HG02571 (cell line): ENCODE measurements around the gene FAM98B.
A peak's percentile ranks its signal among the peaks of the same experiment; 100 is the strongest.
"Not testable (repeated sequence)": the region's sequence is repeated elsewhere in the genome, so short reads cannot be mapped to it uniquely, and the experiment has no call there.

Experiments
- ATAC-seq: cut with Tn5 transposase; IDR thresholded peaks from one replicate; pipeline ENCODE4 v1.9.1; 2021; ENCODE audit warnings: mild to moderate bottlenecking, moderate library complexity; ENCODE audit not compliant: unreplicated experiment

Gene FAM98B

DNA sequence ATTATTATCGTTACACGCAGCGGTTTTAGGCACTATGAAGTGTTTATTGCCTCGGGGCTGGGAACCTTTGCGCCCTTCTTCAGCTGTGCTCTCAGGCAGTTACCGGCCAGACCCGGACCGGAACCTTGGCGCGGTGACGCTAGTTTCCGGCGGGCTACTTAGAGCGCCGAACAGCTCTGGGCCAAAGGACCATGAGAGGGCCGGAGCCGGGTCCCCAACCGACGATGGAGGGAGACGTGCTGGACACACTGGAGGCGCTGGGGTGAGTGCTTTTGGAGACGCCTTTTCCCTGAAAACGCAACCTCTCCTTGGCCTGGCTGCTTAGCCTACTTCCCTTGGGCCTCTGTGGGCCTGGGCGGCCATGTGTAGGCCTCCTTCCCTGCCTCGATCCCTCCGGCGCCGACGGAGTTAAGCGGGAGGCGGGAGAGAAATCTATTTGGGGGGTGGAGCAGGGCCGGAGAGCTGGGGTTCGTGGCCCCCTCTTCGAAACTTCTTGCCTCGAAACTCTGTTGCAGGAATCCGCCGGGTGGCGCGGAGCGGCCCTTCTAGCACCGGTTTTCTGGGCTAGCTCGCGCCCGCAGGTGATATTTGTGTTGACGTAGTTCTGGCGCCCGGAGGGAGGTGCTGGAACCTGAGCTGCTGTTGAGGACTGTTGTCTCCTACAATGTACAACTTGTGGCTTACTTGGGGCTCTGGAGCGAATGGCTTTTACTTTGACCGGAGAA, at the start of gene FAM98B:
Gene FAM98B (plus strand): TSS at position 157 of the 725 bp plus-strand sequence. CDS start 35 bp downstream, at position 192.
- peak; percentile 82 for ATAC-seq

DNA sequence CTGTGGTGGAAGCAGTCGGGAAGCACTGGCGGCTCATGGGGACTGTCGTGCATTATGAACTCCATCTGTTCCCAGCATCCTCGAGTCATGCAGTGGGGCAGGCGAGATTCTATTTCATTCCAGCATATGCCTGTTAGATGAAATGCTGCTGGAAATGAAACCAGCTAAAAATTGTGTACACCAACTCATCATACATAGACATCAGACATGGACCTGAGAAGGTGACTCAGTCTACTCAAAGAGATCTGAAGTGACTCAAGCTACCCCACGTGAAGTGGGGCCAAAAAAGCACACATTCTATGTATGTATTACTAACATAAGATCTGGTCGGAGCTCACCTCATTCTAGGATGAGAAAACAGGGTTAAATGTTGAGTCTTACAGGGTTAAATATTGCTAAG, 47.5 kb upstream of the FAM98B start:
- no peak for ATAC-seq

DNA sequence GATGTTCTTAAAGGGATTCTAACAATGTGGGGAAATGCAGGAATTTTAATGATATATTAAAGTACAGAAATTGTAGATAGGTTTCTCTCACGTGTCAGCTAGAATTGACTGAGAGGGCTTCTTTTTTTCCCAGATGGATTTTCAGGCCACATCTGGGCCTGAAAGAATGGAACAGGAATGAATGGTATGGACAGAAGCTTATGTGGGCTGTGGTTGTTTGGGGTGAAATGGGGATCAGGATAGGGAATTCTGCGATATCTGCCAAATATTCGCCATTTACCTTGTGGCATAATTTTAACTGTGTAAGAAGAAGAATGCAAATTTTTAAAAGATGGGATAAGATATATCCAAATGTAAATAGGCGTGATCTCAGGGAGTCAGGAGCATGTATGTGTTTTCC, 45.4 kb upstream of the FAM98B start:
- ATAC-seq: no peak

DNA sequence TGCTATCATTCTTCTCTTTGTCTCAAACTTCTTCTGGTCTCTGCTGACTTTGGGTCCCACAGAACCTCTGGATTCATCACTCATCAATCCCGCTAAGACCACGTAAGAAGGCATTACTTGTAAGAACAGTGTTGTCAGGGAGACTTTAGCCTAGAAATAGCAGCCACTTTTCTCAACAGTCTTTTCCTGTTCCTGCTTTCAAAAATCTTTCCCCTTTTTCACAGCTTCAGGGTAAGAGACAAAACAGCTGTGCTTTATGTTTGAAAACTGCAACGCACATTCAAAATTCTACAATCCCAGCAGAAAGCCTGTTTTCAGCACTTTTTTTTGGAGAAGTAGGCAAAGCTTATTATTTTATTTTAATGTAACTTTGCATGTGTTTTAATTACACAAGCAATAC, 42.0 kb upstream of the FAM98B start:
- ATAC-seq: no peak

DNA sequence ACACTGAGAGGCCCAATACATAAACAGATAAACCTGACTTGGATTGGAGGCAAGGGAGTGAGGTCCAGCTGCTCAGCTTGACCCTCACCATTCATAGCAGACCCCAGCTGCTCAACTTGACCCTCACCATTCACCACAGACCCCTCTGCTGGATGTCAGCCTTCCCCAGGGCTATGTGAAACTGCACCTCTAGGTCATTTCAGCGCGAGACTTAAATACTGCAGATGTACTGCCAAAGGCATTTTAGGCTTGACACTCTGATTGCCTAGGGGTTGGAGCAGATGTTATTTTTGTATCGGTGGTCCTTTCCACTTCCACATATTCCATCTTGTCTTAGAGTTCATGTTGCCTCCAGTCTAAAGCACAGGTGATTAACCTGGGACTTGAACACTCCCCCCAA, 41.5 kb upstream of the FAM98B start:
- no peak for ATAC-seq

DNA sequence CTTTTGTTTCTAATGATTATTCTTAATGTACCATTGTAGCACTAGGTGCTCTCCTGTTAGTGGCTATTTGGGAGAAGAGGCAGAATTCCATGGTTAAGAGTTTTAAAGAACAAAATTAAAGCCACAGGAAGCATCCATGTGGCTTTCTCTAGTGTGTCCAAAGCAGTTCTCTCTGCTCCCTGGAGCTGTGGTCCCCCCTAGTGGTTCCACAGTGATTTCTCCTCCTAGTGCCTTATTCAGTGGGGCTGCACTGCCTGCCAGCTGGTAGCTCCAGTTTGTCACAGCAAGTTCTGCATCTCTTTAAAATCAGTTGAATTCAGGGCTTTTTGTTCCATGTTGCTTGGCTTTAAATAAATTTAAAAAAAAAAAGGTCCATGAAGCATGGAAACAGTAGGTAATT, 39.6 kb upstream of the FAM98B start:
- no peak for ATAC-seq

DNA sequence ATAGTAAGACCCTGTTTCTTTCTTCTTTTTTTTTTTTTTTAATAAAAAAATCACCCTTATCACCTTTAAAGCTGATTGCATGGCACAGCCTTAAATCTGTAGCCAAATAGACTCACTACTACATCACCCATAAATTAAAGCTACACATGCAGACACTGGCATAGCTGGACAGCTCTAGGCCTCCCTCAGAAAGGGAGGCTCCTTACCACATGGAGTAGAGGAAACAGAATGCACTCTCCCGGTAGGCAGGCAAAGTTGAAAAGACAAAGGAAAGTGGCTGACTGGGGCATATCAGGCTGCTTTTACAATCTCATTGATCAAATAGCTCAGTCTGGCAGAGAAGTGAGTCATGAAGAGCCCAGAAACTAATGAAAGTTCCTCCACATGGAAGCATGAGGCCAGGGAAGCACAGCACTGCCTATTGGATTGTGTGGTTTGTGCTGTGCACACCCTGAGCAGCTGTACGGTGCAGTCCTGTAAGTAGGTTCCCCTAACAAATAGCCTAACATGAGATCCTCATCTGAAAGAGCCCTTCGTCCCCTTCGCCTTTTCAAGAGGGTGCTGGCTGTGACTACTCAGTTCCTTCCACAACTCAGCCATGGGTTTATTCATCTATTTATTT, 32.7 kb upstream of the FAM98B start:
- ATAC-seq: no peak

DNA sequence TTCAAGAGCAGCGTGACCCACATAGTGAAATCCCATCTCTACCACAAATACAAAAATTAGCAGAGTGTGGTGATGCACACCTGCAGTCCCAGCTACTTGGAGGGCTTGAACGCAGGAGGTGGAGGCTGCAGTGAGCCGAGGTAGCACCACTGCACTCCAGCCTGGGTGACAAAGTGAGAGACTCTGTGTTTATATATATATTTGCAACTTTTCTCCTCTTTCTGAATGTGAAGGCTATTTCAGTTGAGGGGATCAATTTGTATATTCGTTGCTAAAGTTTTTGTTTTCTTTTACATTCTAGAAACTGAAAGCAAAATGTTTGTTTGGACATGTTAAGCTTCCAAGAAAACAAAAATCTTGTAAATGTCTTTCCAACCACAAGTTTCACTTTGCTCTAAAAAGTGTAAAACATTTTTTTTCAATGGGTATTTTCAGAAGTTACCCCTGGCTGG, 29.8 kb upstream of the FAM98B start:
- ATAC-seq: peak; percentile 69

DNA sequence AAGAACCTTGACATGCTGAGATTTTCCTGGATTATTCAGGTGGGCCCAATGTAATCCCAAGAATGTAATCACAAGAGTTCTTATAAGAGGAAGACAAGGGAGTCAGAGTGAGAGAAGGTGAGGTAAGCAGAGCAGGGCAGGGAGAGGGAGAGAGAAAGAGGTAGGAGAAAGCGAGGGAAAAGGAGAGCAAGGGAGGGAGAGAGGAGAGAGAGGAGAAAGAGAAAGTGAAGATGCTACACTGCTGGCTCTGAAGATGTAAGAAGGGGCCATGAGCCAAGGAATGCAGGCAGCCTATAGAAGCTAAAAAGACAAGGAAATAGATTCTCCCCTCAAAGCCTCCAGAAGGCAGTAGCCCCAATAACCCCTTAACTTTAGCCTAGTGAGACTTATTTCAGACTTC, 28.7 kb upstream of the FAM98B start:
- no peak for ATAC-seq

DNA sequence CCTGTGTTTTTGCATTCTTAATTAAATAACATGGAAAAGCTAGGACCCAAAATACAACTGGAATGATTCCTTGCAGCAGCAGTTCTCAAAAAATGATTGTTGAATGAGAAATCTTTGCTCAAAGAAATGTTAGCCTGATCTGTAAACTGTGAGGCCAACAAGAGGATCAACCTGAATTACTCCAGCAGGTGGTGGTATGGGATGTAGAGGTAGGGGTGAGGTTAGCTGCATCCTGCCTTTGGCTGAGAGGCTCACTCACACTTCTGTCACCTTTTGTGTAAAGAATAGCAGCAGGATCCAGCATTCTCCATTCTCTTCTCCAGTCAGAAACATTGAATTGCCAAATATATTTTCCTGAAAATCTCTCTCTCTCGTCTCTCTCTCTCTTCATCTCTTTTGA, 26.5 kb upstream of the FAM98B start:
- ATAC-seq: no peak

DNA sequence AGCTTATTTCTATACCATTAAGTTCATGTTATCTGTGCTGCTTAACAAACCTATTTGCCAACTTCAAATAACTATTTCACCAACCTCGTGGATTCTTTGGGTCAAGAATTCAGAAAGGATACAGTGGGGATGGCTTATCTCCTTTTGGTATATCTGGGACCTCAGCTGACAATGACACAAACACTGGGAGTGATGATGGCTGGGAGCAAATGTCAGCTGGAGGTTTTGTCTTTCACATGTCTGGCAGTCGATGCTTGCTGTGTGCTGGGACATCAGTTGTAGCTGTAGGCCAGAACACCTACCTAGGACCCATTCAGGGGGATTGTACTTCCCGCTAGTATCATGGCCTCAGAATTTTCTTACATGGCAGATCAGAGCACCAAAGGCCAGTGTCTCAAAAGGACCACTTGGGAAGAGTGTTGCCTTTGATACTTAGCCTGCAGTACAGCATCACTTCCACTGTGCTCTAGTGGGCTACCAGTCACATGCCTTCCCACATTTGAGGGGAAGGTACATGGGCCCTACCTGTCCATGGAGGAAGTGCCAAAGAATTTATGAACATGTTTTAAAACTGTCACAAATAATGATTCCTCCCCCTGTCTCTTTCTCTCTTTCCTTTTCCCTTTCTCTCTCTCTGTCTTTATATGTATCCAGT, 23.7 kb upstream of the FAM98B start:
- no peak for ATAC-seq

DNA sequence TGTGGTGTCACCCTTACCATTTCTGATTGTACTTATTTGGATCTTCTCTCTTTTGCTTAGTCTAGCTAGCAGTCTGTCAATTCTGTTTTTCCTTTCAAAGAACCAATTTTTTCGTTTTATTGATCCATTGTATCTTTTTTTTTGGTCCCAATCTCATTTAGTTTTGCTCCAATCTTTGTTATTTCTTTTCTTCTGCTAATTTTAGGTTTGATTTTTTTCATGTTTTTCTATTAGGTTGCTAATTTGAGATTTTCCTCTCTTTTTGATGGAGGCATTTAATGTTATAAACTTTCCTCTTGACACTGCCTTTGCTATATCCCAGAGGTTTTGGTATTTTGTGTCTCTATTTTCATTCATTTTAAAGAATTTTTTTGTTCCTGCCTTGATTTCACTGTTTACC, 16.9 kb upstream of the FAM98B start:
- no peak for ATAC-seq

DNA sequence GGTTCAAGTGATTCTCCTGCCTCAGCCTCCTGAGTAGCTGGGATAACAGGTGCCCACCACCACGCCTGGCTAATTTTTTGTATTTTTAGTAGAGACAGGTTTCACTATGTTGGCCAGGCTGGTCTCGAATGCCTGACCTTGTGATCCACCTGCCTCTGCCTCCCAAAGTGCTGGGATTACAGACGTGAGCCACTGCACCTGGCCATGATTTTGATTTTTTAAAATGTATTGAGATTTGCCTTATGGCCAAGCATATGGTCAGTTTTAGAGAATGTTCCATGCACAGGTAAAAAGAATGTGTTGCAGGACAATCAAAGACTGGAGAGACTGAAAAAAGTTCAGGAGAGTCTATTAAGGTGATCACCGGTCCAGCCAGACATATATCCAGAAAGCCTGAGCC, 16.3 kb upstream of the FAM98B start:
- ATAC-seq: not testable (repeated sequence)

DNA sequence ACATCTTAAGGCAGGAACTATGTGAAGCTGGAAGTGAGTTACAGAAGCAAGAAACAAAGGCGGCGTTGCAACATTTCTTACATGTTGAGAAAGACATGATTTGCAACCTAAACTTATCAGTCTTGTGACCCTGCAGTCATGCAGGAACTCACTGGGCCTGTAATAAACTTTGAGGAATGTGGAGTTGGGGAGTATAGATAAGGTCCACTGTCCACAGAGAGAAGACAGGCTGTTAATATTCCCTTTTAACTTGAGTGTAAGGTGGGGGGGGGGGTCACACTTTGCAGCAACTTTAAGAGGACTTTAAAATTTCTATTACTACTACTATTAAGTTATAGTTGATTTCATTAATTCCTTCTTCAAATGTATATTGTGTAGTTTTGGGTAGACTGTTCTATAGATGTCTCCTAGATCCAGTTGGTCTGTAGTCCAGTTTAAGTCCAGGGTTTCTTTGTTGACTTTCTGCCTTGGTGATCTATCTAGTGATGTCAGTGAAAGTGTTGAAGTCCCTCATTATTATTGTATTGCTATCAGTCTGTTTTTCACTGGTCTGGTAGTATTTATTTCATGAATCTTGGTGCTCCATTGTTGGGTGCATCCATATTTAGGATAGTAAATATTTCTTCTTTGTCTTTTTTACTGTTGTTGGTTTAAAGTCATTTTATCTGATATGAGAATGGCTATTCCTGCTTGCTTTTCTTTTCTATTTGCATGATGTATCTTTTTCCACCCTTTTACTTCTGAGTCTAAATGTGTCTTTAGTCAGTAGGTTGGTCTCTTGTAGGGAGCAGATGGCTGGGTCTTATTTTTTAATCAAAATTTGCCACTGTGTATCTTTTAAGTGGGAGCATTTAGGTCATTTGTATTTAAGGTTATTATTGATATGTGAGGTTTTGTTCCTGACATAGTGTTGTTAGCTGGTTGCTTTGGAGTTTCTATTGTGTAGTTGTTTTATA, 15.6 kb upstream of the FAM98B start:
- no peak for ATAC-seq

DNA sequence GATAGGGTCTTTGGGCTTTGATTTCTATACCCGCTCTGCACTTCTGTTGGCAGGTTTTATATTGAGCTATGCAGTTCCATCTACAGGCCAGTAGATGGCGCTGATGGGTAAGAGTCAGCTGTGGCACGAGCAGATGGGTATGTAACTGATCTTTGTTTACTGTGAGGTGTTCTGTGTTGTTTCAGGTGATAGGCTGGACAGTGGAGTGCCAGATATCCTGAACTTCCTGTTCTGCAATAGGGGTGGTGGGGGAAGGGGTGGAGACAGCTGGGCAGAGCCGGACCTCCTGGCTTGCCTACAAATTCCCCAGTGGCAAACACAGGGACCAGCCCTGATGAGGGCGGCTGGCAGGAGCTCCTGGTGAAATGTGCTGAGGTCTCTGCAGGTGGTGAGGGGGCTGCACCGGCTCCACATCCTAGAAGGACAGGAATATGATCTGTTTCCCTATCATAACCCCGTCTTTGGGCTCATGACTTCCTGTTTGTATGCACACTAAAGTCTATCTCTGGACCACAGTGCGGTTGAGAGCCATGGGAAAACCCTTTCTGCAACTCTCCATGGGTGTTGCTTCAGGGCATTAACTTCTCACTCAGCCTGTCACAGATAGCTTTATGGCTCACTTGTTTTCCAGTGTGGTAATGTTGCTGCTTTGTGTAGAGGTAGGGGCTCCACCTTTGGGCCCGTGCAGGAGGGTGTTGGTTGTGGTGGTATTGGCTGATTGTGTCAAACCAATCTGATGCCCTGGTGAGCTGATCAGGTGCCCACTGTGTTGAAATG, 13.4 kb upstream of the FAM98B start:
- ATAC-seq: peak; percentile 69

DNA sequence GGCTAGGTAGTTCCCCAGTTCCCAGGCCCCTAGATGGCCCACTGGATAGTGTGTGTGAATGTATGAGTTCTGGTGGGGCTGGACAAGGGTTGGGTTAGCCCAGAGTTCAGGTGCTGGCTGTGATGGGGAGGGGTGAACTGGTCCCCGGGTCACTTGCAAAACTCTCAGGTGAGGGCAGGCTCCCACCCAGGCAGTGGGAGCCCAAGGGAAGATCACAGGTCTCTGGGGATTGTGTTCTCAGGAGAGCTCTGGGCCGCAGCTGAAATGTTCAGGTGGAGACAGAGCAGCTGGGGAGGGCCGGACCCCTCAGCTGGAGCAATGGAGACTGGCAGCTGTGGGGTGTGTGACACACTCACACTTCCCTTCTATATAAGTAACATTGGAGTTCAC, 12.8 kb upstream of the FAM98B start:
- ATAC-seq: no peak

DNA sequence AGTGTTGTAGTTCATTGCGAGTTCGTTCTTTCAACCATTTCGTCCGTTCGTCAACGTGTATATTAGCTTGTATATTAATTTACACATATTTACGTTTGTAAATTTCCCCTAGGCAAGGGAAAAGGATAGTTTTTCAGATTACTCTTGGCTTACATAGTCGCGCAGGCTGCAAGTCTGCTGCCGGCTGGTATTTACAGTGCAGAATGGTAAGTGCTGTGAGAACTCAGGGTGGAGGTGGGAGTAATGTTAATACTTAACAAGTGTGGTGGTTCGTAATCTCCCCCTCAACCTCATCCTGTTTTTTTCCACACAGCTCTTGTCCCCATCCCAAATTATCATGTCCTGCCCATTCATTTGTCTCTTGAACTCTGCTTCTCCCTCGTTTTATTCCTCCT, 766 bp downstream of the FAM98B start:
- ATAC-seq: no peak

DNA sequence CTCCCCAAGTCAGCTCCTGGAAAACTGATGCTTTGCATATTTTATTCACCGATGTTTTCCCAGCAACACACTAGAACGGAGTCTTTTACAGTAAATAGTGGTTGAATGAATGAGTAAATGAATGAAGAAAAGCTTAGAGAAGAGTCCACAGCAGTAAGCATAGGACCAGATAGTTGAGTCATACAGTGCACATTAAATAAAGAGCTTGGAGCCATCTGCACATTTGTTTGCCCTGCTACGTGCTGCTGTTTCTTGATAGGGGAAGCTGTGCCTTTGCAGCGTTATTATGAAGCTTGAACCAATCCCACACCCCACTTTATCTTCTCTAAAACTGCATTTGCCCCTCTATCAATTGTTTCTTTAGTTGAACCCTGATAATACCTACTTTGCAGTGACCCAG, 1.2 kb downstream of the FAM98B start:
- ATAC-seq: no peak

DNA sequence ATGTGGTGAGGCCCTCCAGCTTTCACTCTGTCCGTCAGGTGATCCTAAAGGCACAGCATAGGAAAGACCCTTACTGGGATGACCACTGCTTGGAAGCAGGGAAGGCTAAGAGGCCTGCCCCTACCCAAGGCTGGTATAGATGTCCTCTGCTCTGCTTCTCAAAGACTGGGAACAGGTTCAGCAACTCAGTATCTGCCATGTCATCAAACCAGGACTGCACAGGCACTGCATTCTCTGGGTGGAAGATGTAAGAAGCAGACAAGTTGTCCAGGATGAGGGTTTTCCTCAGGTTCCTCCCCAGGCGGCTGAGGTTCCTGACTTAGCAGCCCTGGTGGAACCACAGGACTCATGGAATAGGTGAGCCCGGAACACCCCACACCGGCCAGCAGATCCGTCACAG, 4.7 kb downstream of the FAM98B start:
- ATAC-seq: no peak

DNA sequence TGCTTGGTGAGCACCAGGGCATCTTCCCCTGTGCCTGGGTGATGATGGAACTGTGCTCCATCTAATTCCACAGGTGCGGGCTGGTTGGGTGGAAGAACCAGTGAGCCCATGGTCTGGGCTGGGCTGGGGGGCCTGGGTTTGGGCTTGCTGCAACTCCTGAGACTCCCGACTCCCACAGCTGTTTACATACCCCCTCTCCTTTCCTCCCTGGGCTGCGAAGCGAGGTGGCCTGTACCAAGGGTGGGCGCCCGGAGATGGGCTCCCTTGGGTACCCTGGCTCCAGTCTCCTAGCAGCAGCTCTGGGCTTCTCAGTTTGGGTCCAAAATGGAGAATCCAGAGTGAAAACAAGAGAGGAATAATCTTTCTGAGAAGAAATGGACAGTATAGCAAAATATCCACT, 5.6 kb downstream of the FAM98B start:
- ATAC-seq: no peak
